ENCODE measurements around the gene DNPH1.

The DNPH1 gene

GRCh38 chr6:43240950-43241349 lies 11.7 kb upstream of the DNPH1 start:
- no peak for TF ChIP-seq CTCF (IDR thresholded peaks at IDR 0.05; ENCODE audit: poor library complexity, severe bottlenecking)
- Histone ChIP-seq H3K4me1 (ENCODE audit: insufficient read depth, poor library complexity, severe bottlenecking) (no peaks in the 10 kb centered on the region), H3K27ac (ENCODE audit: poor library complexity, severe bottlenecking) (no peak overlapping the region), H3K36me3 (ENCODE audit: low read depth) (no peaks in the 10 kb centered on the region), H3K4me3 (ENCODE audit: severe bottlenecking) (no peak overlapping the region), H3K9me3 (ENCODE audit: severe bottlenecking) (peaks cover 5% of the 10 kb centered on the region), H3K27me3 (ENCODE audit: insufficient read depth, poor library complexity, severe bottlenecking) (peaks cover 50% of the 10 kb centered on the region)
- no peak for ATAC-seq (ENCODE audit: low read depth)
- DNase-seq (ENCODE audit: low spot score) = no peak

- Histone ChIP-seq H3K9me3 (ENCODE audit: severe bottlenecking) (peaks cover 5% of the 10 kb centered on the region), H3K27me3 (ENCODE audit: insufficient read depth, poor library complexity, severe bottlenecking) (peaks cover 35% of the 10 kb centered on the region), H3K36me3 (ENCODE audit: low read depth) (no peaks in the 10 kb centered on the region), H3K4me1 (ENCODE audit: insufficient read depth, poor library complexity, severe bottlenecking) (no peaks in the 10 kb centered on the region), H3K27ac (ENCODE audit: poor library complexity, severe bottlenecking) (no peak overlapping the region), H3K4me3 (ENCODE audit: severe bottlenecking) (no peak overlapping the region)
- no peak for TF ChIP-seq CTCF (IDR thresholded peaks at IDR 0.05; ENCODE audit: poor library complexity, severe bottlenecking)
- ATAC-seq (ENCODE audit: low read depth) (no peak), DNase-seq (ENCODE audit: low spot score) (no peak)
Observed at GRCh38 chr6:43239054-43239453, 9.8 kb upstream of the DNPH1 start.

GRCh38 chr6:43235841-43236240 lies 6.6 kb upstream of the DNPH1 start:
- Histone ChIP-seq H3K4me3 (ENCODE audit: severe bottlenecking) (no peak overlapping the region), H3K4me1 (ENCODE audit: insufficient read depth, poor library complexity, severe bottlenecking) (no peaks in the 10 kb centered on the region), H3K27ac (ENCODE audit: poor library complexity, severe bottlenecking) (no peak overlapping the region), H3K36me3 (ENCODE audit: low read depth) (no peaks in the 10 kb centered on the region), H3K9me3 (ENCODE audit: severe bottlenecking) (peaks cover 5% of the 10 kb centered on the region), H3K27me3 (ENCODE audit: insufficient read depth, poor library complexity, severe bottlenecking) (peaks cover 8% of the 10 kb centered on the region)
- no peak for ATAC-seq (ENCODE audit: low read depth)
- DNase-seq (ENCODE audit: low spot score) = no peak
- no peak for TF ChIP-seq CTCF (IDR thresholded peaks at IDR 0.05; ENCODE audit: poor library complexity, severe bottlenecking)

- no peak for TF ChIP-seq CTCF (IDR thresholded peaks at IDR 0.05; ENCODE audit: poor library complexity, severe bottlenecking)
- ATAC-seq (ENCODE audit: low read depth) (no peak), DNase-seq (ENCODE audit: low spot score) (no peak)
- no peaks in the 10 kb centered on the region for H3K4me1 ChIP-seq (ENCODE audit: insufficient read depth, poor library complexity, severe bottlenecking)
- H3K36me3 ChIP-seq (ENCODE audit: low read depth) = no peaks in the 10 kb centered on the region
- no peak overlapping the region for H3K4me3 ChIP-seq (ENCODE audit: severe bottlenecking)
- no peak overlapping the region for H3K27ac ChIP-seq (ENCODE audit: poor library complexity, severe bottlenecking)
- H3K27me3 ChIP-seq (ENCODE audit: insufficient read depth, poor library complexity, severe bottlenecking) = no peaks in the 10 kb centered on the region
- H3K9me3 ChIP-seq (ENCODE audit: severe bottlenecking) = no peaks in the 10 kb centered on the region
Observed at GRCh38 chr6:43231735-43232450, 2.6 kb upstream of the DNPH1 start.

GRCh38 chr6:43231053-43231452 lies 1.8 kb upstream of the DNPH1 start:
- ATAC-seq (ENCODE audit: low read depth) = no peak
- TF ChIP-seq CTCF (IDR thresholded peaks at IDR 0.05; ENCODE audit: poor library complexity, severe bottlenecking) = no peak
- H3K27me3 ChIP-seq (ENCODE audit: insufficient read depth, poor library complexity, severe bottlenecking) = no peaks in the 10 kb centered on the region
- no peak for DNase-seq (ENCODE audit: low spot score)
- H3K27ac ChIP-seq (ENCODE audit: poor library complexity, severe bottlenecking) = no peak overlapping the region
- H3K9me3 ChIP-seq (ENCODE audit: severe bottlenecking) = no peaks in the 10 kb centered on the region
- H3K36me3 ChIP-seq (ENCODE audit: low read depth) = no peaks in the 10 kb centered on the region
- H3K4me3 ChIP-seq (ENCODE audit: severe bottlenecking) = no peak overlapping the region
- no peaks in the 10 kb centered on the region for H3K4me1 ChIP-seq (ENCODE audit: insufficient read depth, poor library complexity, severe bottlenecking)

Measured in RWPE2 (cell line).